Ishikawa (cell line): ENCODE results near the gene MTUS2.

Experiments used
- CEBPB ChIP-seq: IDR thresholded peaks from 2 replicates; pipeline ENCODE4 v1.6.1; 2012
- RAD21 ChIP-seq: IDR thresholded peaks from 2 replicates; pipeline ENCODE4 v1.6.1; 2012; ENCODE audit warnings: low read depth
- TF ChIP-seq, protein P1 (sequence below): IDR thresholded peaks from 2 replicates; pipeline ENCODE4 v1.6.1; 2012; ENCODE audit warnings: low read depth, mild to moderate bottlenecking

DNA sequence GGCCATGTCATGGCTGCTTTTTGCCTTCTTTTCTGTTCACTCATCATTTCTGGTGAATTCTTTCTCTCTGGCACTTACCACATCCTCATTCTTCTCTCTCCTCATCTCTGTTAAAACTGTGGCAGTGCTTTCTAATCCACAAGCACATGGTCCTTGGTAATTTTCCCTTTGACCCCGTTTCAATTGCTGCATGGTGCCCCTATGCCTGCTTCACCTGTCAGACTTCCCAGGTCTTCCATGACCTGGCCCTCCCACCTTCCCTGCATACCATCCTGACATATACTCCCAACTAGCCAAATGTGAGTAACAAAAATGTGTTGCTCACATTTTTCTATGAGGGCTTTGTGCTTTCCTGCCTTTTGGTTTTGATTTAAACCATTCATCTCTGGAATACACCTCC, 286.5 kb downstream of the MTUS2 start:
- TF ChIP-seq, protein P1, sequence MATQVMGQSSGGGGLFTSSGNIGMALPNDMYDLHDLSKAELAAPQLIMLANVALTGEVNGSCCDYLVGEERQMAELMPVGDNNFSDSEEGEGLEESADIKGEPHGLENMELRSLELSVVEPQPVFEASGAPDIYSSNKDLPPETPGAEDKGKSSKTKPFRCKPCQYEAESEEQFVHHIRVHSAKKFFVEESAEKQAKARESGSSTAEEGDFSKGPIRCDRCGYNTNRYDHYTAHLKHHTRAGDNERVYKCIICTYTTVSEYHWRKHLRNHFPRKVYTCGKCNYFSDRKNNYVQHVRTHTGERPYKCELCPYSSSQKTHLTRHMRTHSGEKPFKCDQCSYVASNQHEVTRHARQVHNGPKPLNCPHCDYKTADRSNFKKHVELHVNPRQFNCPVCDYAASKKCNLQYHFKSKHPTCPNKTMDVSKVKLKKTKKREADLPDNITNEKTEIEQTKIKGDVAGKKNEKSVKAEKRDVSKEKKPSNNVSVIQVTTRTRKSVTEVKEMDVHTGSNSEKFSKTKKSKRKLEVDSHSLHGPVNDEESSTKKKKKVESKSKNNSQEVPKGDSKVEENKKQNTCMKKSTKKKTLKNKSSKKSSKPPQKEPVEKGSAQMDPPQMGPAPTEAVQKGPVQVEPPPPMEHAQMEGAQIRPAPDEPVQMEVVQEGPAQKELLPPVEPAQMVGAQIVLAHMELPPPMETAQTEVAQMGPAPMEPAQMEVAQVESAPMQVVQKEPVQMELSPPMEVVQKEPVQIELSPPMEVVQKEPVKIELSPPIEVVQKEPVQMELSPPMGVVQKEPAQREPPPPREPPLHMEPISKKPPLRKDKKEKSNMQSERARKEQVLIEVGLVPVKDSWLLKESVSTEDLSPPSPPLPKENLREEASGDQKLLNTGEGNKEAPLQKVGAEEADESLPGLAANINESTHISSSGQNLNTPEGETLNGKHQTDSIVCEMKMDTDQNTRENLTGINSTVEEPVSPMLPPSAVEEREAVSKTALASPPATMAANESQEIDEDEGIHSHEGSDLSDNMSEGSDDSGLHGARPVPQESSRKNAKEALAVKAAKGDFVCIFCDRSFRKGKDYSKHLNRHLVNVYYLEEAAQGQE = no peak
- TF ChIP-seq RAD21 (no peak), CEBPB (no peak)
